Measurements from ENCODE around the gene VPS9D1.
A peak's percentile ranks its signal among the peaks of the same experiment; 100 is the strongest.

VPS9D1 gene
- 28.4 to 45.3 reads per million in 2 donors for total RNA-seq

- DNase-seq, result peak; percentile 82
These were observed at the start of gene VPS9D1, which contains the start of gene ZNF276 for GRCh38 chr16:89720813-89721545. TSS of gene VPS9D1 (minus strand) at chr16:89720898. CDS start at chr16:89720861, 37 bp downstream. TSS of gene ZNF276 (plus strand) at chr16:89721537. CDS start at chr16:89721641, 104 bp downstream.

- no peak for DNase-seq
These were observed 49.7 kb upstream of the VPS9D1 start for GRCh38 chr16:89770367-89770766.

GRCh38 chr16:89765292-89765830 lies 44.7 kb upstream of the VPS9D1 start:
- no peak for DNase-seq

- DNase-seq, result no peak
These were observed 44.1 kb upstream of the VPS9D1 start for GRCh38 chr16:89764711-89765201.

GRCh38 chr16:89761304-89761922 lies 40.7 kb upstream of the VPS9D1 start:
- no peak for DNase-seq

- no peak for DNase-seq
These were observed 39.1 kb upstream of the VPS9D1 start for GRCh38 chr16:89759746-89760340.

- DNase-seq, result no peak
These were observed 28.9 kb upstream of the VPS9D1 start for GRCh38 chr16:89749637-89750036.

GRCh38 chr16:89748921-89749320 lies 28.2 kb upstream of the VPS9D1 start:
- no peak for DNase-seq

- DNase-seq, result no peak
These were observed 27.4 kb upstream of the VPS9D1 start for GRCh38 chr16:89748076-89748475.

- DNase-seq, result no peak
These were observed 25.3 kb upstream of the VPS9D1 start for GRCh38 chr16:89746043-89746442.

- DNase-seq, result no peak
These were observed 24.1 kb upstream of the VPS9D1 start for GRCh38 chr16:89744813-89745212.

GRCh38 chr16:89742948-89743347 lies 22.2 kb upstream of the VPS9D1 start:
- no peak for DNase-seq

- DNase-seq, result no peak
These were observed 20.8 kb upstream of the VPS9D1 start for GRCh38 chr16:89741342-89742014.

- DNase-seq, result no peak
These were observed 18.7 kb upstream of the VPS9D1 start for GRCh38 chr16:89739383-89739782.

- no peak for DNase-seq
These were observed 18.0 kb upstream of the VPS9D1 start for GRCh38 chr16:89738538-89739317.

GRCh38 chr16:89738072-89738377 lies 17.3 kb upstream of the VPS9D1 start:
- DNase-seq, result no peak

GRCh38 chr16:89737341-89738071 lies 16.8 kb upstream of the VPS9D1 start:
- DNase-seq, result no peak

- no peak for DNase-seq
These were observed 15.9 kb upstream of the VPS9D1 start for GRCh38 chr16:89736554-89736953.

- DNase-seq, result no peak
These were observed 13.1 kb upstream of the VPS9D1 start for GRCh38 chr16:89733792-89734191.

GRCh38 chr16:89733322-89733721 lies 12.6 kb upstream of the VPS9D1 start:
- DNase-seq, result no peak

GRCh38 chr16:89732918-89733242 lies 12.2 kb upstream of the VPS9D1 start:
- DNase-seq, result no peak

All from activated gamma-delta T cell (primary cell).